K562 (cell line): ENCODE measurements around the gene ZNF778. TPM values are rescaled to one million over a fixed set of nuclear protein-coding genes. Genes with fewer than 3 reads are reported as not detected.
A peak's percentile ranks its signal among the peaks of the same experiment; 100 is the strongest.

Experiments
- CHAMP1 ChIP-seq: fragments of 450-650 bp; IDR thresholded peaks from 2 replicates; pipeline ENCODE4 v1.6.1; 2016; ENCODE audit warnings: mild to moderate bottlenecking
- COPS2 ChIP-seq: fragments of 450-650 bp; conservative IDR thresholded peaks from 2 replicates; pipeline ENCODE4 v1.6.1; 2016; ENCODE audit warnings: mild to moderate bottlenecking, moderate library complexity
- EP300 ChIP-seq: IDR thresholded peaks from 2 replicates; pipeline ENCODE4 v1.6.1; 2012; ENCODE audit warnings: low read length, improper control_type of control experiment
- ILK ChIP-seq: fragments of 450-650 bp; IDR thresholded peaks from 2 replicates; pipeline ENCODE4 v1.6.1; 2016; ENCODE audit warnings: missing genetic modification characterization, low read depth, mild to moderate bottlenecking, missing compliant biosample characterization, moderate library complexity, borderline replicate concordance
- JUN ChIP-seq, 2 experiments: sonication (generic) in 1 of 2; formaldehyde crosslinking in 1 of 2; IDR thresholded peaks; 2 replicates each; pipeline versions ENCODE4 v1.6.1 to v1.8.0; 2012 to 2022; ENCODE audit warnings: borderline replicate concordance in 2 of 2, mild to moderate bottlenecking in 2 of 2, improper control_type of control experiment in 1 of 2, low read depth in 1 of 2, low read length in 1 of 2, missing genetic modification reagents in 1 of 2
- MBD2 ChIP-seq: sonication (generic); IDR thresholded peaks from 2 replicates; pipeline ENCODE4 v1.6.1; 2016; ENCODE audit warnings: low read depth, borderline replicate concordance
- NRF1 ChIP-seq, 2 experiments: fragments of 450-650 bp; IDR thresholded peaks in 1 of 2; conservative IDR thresholded peaks in 1 of 2; 2 replicates each; pipeline ENCODE4 v1.6.1; 2014; ENCODE audit warnings: mild to moderate bottlenecking in 2 of 2
- OTX1 ChIP-seq: fragments of 450-650 bp; formaldehyde crosslinking; IDR thresholded peaks from 2 replicates; pipeline ENCODE4 v1.4.0; 2022; ENCODE audit warnings: mild to moderate bottlenecking
- RBM14 ChIP-seq: fragments of 200-400 bp; formaldehyde crosslinking; IDR thresholded peaks from 2 replicates; pipeline ENCODE4 v1.6.1; 2018; ENCODE audit warnings: low read depth, mild to moderate bottlenecking, low read length, moderate library complexity, borderline replicate concordance; ENCODE audit not compliant: insufficient read depth
- SAFB2 ChIP-seq: fragments of 200-400 bp; formaldehyde crosslinking; IDR thresholded peaks from 2 replicates; pipeline ENCODE4 v1.6.1; 2018; ENCODE audit warnings: borderline replicate concordance, low read length, low read depth, moderate library complexity; ENCODE audit not compliant: severe bottlenecking
- SNRNP70 ChIP-seq: fragments of 200-400 bp; formaldehyde crosslinking; optimal IDR thresholded peaks from 2 replicates; pipeline ENCODE3; 2017; ENCODE audit warnings: low read depth, low read length
- SRSF3 ChIP-seq: fragments of 200-400 bp; formaldehyde crosslinking; IDR thresholded peaks from 2 replicates; pipeline ENCODE4 v1.6.1; 2016; ENCODE audit warnings: mild to moderate bottlenecking, low read length, moderate library complexity; ENCODE audit not compliant: insufficient read depth
- TBP ChIP-seq: optimal IDR thresholded peaks from 2 replicates; pipeline ENCODE3; 2011; ENCODE audit warnings: low read depth, low read length, improper control_type of control experiment
- TFAM ChIP-seq: fragments of 250-450 bp; sonication (Bioruptor Pico); conservative IDR thresholded peaks from 2 replicates; pipeline ENCODE4 v1.5.0; 2021; ENCODE audit warnings: mild to moderate bottlenecking, moderate library complexity
- YBX1 ChIP-seq: fragments of 450-650 bp; IDR thresholded peaks from 2 replicates; pipeline ENCODE4 v1.7.1; 2016; ENCODE audit warnings: mild to moderate bottlenecking
- ZNF134 ChIP-seq: fragments of 250-450 bp; sonication (Bioruptor Pico); conservative IDR thresholded peaks from 2 replicates; pipeline ENCODE4 v1.4.0; 2020
- ZNF263 ChIP-seq: sonication (generic); formaldehyde crosslinking; IDR thresholded peaks from 2 replicates; pipeline ENCODE4 v1.8.0; 2022; ENCODE audit warnings: mild to moderate bottlenecking, missing genetic modification reagents, borderline replicate concordance
- ZNF316 ChIP-seq: fragments of 450-650 bp; IDR thresholded peaks from 2 replicates; pipeline ENCODE4 v1.6.1; 2016
- polyA plus RNA-seq, 8 experiments: library from polyadenylated mRNA; depleted of rRNA in 4 of 8; stranded (reverse) in 5 of 8; unstranded in 3 of 8; fragments of >200 nt; fragmentation: Nextera tagmentation in 2 of 8; fragmentation: Illumina TruSeq in 1 of 8; extraction: Ambion mirVana in 2 of 8; extraction: Trizol in 1 of 8; gene quantifications; 2 replicates each; pipeline versions ENCODE4 v1.2.1 to v1.2.3, GENCODE V29; 2011 to 2014; ENCODE audit warnings: inconsistent platforms in 1 of 8, missing spikeins in 1 of 8
- total RNA-seq, 7 experiments: library from RNA; depleted of rRNA in 6 of 7; stranded (reverse); fragments of >200 nt in 6 of 7; fragmentation: Illumina TruSeq in 2 of 7; extraction: Trizol in 2 of 7; gene quantifications; 2 replicates each; pipeline versions ENCODE4 v1.2.1 to v1.2.3, GENCODE V29; 2011 to 2021; ENCODE audit warnings: low replicate concordance in 1 of 7
- TF ChIP-seq, protein P1 (sequence below): fragments of 450-650 bp; IDR thresholded peaks from 2 replicates; pipeline ENCODE4 v1.6.1; 2016
- TF ChIP-seq, protein P2 (sequence below): sonication (generic); formaldehyde crosslinking; IDR thresholded peaks from 2 replicates; pipeline ENCODE4 v1.8.1; 2023; ENCODE audit warnings: mild to moderate bottlenecking, missing genetic modification reagents, moderate library complexity
- TF ChIP-seq, protein P3 (sequence below), 2 experiments: IDR thresholded peaks; 2 replicates each; pipeline ENCODE4 v1.6.1; 2011; ENCODE audit warnings: borderline replicate concordance in 1 of 2, control low read depth in 1 of 2, low read depth in 1 of 2, low read length in 1 of 2, mild to moderate bottlenecking in 1 of 2, mixed read lengths in 1 of 2, moderate library complexity in 1 of 2; ENCODE audit not compliant: insufficient read depth in 1 of 2, insufficient read length in 1 of 2, poor library complexity in 1 of 2, severe bottlenecking in 1 of 2; ENCODE audit errors: extremely low read depth in 1 of 2

The ZNF778 gene
- total and polyA plus RNA-seq, 9 of the 15 experiments (the other 6 are each of a cell fraction or from before 2014, with no cell fraction given): 0.70 to 60.6 (median 7.5) TPM

- no peak for TF ChIP-seq JUN (IDR thresholded peaks at IDR 0.05; ENCODE audit: borderline replicate concordance, low read depth, low read length)
- no peak for TF ChIP-seq JUN (CRISPR knock-in tag; IDR thresholded peaks at IDR 0.05; ENCODE audit: borderline replicate concordance)
- TF ChIP-seq EP300: no peak
- no peak for TF ChIP-seq YBX1
- peak; percentile 54; the same call in 1 of the 2 replicates for TF ChIP-seq ZNF263 (CRISPR knock-in tag)
- peak; percentile 16 for TF ChIP-seq TBP
- TF ChIP-seq OTX1 (CRISPR knock-in tag): no peak
- TF ChIP-seq COPS2: no peak
- no peak for TF ChIP-seq SRSF3
- TF ChIP-seq MBD2: no peak; the same call in 1 of the 2 replicates
- TF ChIP-seq ZNF134 (CRISPR knock-in tag): no peak
- TF ChIP-seq, protein P1, sequence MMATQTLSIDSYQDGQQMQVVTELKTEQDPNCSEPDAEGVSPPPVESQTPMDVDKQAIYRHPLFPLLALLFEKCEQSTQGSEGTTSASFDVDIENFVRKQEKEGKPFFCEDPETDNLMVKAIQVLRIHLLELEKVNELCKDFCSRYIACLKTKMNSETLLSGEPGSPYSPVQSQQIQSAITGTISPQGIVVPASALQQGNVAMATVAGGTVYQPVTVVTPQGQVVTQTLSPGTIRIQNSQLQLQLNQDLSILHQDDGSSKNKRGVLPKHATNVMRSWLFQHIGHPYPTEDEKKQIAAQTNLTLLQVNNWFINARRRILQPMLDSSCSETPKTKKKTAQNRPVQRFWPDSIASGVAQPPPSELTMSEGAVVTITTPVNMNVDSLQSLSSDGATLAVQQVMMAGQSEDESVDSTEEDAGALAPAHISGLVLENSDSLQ: no peak
- no peak for TF ChIP-seq TFAM
- TF ChIP-seq, protein P2, sequence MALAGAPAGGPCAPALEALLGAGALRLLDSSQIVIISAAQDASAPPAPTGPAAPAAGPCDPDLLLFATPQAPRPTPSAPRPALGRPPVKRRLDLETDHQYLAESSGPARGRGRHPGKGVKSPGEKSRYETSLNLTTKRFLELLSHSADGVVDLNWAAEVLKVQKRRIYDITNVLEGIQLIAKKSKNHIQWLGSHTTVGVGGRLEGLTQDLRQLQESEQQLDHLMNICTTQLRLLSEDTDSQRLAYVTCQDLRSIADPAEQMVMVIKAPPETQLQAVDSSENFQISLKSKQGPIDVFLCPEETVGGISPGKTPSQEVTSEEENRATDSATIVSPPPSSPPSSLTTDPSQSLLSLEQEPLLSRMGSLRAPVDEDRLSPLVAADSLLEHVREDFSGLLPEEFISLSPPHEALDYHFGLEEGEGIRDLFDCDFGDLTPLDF: no peak
- peak; percentile 79 to 80 for TF ChIP-seq NRF1 (conservative IDR thresholded peaks at IDR 0.05 in 1 of 2, IDR thresholded peaks at IDR 0.05 in 1 of 2)
- TF ChIP-seq RBM14: no peak
- TF ChIP-seq SNRNP70: no peak
- TF ChIP-seq, protein P3, sequence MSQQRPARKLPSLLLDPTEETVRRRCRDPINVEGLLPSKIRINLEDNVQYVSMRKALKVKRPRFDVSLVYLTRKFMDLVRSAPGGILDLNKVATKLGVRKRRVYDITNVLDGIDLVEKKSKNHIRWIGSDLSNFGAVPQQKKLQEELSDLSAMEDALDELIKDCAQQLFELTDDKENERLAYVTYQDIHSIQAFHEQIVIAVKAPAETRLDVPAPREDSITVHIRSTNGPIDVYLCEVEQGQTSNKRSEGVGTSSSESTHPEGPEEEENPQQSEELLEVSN (IDR thresholded peaks at IDR 0.05; ENCODE audit: borderline replicate concordance in 1 of 2, extremely low read depth in 1 of 2, insufficient read depth in 1 of 2, insufficient read length in 1 of 2, low read depth in 1 of 2, low read length in 1 of 2, poor library complexity in 1 of 2, severe bottlenecking in 1 of 2): peak; percentile 29 to 64
- TF ChIP-seq SAFB2: no peak
- TF ChIP-seq ZNF316: no peak
- no peak for TF ChIP-seq CHAMP1
- no peak for TF ChIP-seq ILK (tag)
Observed at GRCh38 chr16:89246903-89247733, 29.6 kb downstream of the ZNF778 start (continued).
